Adrenal gland (tissue), 19 donors: ENCODE results near the gene IFNL3. TPM values are rescaled to one million over a fixed set of nuclear protein-coding genes. Genes with fewer than 3 reads are reported as not detected.
"Not testable (repeated sequence)": the region's sequence is repeated elsewhere in the genome, so short reads cannot be mapped to it uniquely, and the experiment has no call there.

Experiments used
- DNase-seq, 7 donors: peaks; one replicate each; pipeline ENCODE4 v3.0.0-alpha.2; 2019 to 2020
- H3K27ac ChIP-seq, 5 donors: fragments of 200-600 bp; sonication (generic) in 4 of 5; 1 replicate in 3 of 5; 2 replicates in 2 of 5; pipeline versions ENCODE4 v1.5.1 to v1.8.0; 2016 to 2020; ENCODE audit warnings: mild to moderate bottlenecking in 1 of 5
- H3K27me3 ChIP-seq: fragments of 200-600 bp; 2 replicates; pipeline ENCODE4 v1.8.0; 2021
- H3K36me3 ChIP-seq, 2 donors: fragments of 200-600 bp; replicated peaks in 1 of 2; 1 replicate in 1 of 2; 2 replicates in 1 of 2; pipeline versions ENCODE4 v1.5.1 to v1.8.0; 2018 to 2022
- H3K4me1 ChIP-seq, 2 donors: fragments of 200-600 bp; replicated peaks in 1 of 2; 1 replicate in 1 of 2; 2 replicates in 1 of 2; pipeline versions ENCODE4 v1.5.1 to v1.8.0; 2018 to 2021
- H3K4me3 ChIP-seq, 4 donors: fragments of 200-600 bp; sonication (generic) in 3 of 4; one replicate each; pipeline ENCODE4 v1.5.1; 2016 to 2018
- H3K9me3 ChIP-seq, 3 donors: fragments of 200-600 bp; sonication (generic) in 1 of 3; replicated peaks in 1 of 3; 1 replicate in 2 of 3; 2 replicates in 1 of 3; pipeline versions ENCODE4 v1.5.1 to v1.8.0; 2016 to 2021
- POLR2A ChIP-seq, 2 donors: fragments of 450-650 bp; IDR thresholded peaks; one replicate each; pipeline ENCODE4 v1.6.1; 2017; ENCODE audit warnings: antibody characterized with exemption in 2 of 2, mild to moderate bottlenecking in 2 of 2, moderate library complexity in 1 of 2
- WGBS, 4 donors: extraction: QIAGEN DNeasy Blood & Tissue Kit in 2 of 4; methylation state at CpG; one replicate each; pipeline versions ENCODE4 v1.1.5 to v1.1.7; 2013 to 2017; 5-methylcytosine and 5-hydroxymethylcytosine counted together
- intact Hi-C, 2 donors: fragments of 100-400 bp; cut with DNase I; formaldehyde crosslinking; loops; one replicate each; pipeline versions ENCODE4 v1.14.1 to v1.15.0; 2022 to 2023
- long read RNA-seq, 10 donors: library from polyadenylated mRNA in 3 of 10; unstranded in 2 of 10; stranded (forward) in 1 of 10; transcript quantifications; one replicate each; pipeline ENCODE4 v2.0.0 and lab custom pipeline, GENCODE V29; 2021 to 2026
- polyA plus RNA-seq, 3 donors: library from polyadenylated mRNA; stranded (reverse); fragments of 200-250 nt in 2 of 3; fragments of 350-450 nt in 1 of 3; fragmentation: Illumina TruSeq in 1 of 3; extraction: RNeasy Lipid Tissue Mini Kit (QIAGEN cat#74804) in 1 of 3; gene quantifications; one replicate each; pipeline ENCODE4 v1.2.3, GENCODE V29; 2013 to 2014
- total RNA-seq, 9 donors: library from RNA; depleted of rRNA in 4 of 9; stranded (reverse); fragments of >200 nt in 4 of 9; fragments of 120-200 nt in 1 of 9; fragmentation: NEBNext Ultra II Directional in 1 of 9; extraction: Animal tissue kit (Norgen Biotek cat#: 25700) in 1 of 9; gene quantifications; one replicate each; pipeline versions ENCODE4 v1.1.0 to v1.2.4, GENCODE V29; 2013 to 2023
- TF ChIP-seq, protein P1 (sequence below), 6 experiments: fragments of 450-650 bp in 4 of 6; fragments of 200-600 bp in 2 of 6; sonication (generic) in 1 of 6; IDR thresholded peaks; 1 replicate in 5 of 6; 2 replicates in 1 of 6; pipeline versions ENCODE4 v1.5.1 to v1.8.0; 2016 to 2021; ENCODE audit warnings: antibody characterized with exemption in 6 of 6, mild to moderate bottlenecking in 2 of 6, moderate library complexity in 1 of 6
- donor health status: healthy with polysubstance abuse.
- donor health status: Bipolar disorder and iron deficiency.
- donor health status: DM: yes; HTN: yes; CAD: no.
- donor health status: DM: no; HTN: no; CAD: no.
- donor health status: DM: no; HTN: no; CAD: no.
- donor health status: DM: yes; HTN: yes; CAD: no.

Gene IFNL3
- total RNA-seq (not detected), polyA plus RNA-seq (not detected)
- long read RNA-seq, donor 1: 0 reads
- long read RNA-seq, donor 2: 0 reads
- long read RNA-seq, donor 3: 0 reads
- long read RNA-seq, donor 4: 0 reads
- long read RNA-seq, donor 5: 0 reads
- long read RNA-seq, donor 6: 0 reads
- long read RNA-seq, donor 7: 0 reads
- long read RNA-seq, donor 8: 0 reads
- long read RNA-seq, donor 9: 0 reads
- long read RNA-seq, donor 10: 0 reads

DNA sequence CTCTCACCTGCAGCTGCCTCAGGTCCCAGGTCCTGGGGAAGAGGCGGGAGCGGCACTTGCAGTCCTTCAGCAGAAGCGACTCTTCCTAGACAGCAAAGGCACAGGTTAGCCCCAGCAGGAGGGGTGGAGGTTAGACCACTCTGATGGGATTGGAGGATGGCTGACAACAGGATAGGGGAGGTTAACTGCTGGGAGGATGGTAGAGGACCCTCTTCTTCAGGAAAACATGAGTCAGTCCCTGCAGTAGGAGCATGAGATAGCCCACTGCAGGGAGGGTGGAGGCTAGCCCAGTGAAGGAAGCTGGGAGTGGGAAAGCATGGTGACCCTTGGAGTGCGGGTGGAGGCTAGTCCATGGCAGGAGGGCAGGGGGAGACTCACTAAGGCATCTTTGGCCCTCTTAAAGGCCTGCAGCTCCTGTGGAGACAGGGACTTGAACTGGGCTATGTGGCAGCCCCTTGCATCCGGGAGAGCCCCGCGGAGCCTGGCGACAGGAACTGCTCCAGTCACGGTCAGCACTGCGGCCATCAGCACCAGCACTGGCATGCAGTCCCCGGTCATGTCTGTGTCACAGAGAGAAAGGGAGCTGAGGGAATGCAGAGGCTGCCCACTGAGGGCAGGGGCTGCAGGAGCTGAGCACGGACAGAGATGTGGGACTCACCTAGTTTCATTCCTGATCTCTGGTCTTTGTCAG, at the start of gene IFNL3:
TSS of gene IFNL3 (minus strand) at position 597 of the 691 bp plus-strand sequence. CDS start at position 558, 39 bp downstream.
- 79 to 91% (median 86%) methylated on average over 7 to 11 of the region's 12 CpGs for WGBS, 4 donors

GRCh38 chr19:39293394-39293793, 48.6 kb upstream of the IFNL3 start:
- TF ChIP-seq POLR2A (IDR thresholded peaks at IDR 0.05): no peak
- TF ChIP-seq, protein P1, sequence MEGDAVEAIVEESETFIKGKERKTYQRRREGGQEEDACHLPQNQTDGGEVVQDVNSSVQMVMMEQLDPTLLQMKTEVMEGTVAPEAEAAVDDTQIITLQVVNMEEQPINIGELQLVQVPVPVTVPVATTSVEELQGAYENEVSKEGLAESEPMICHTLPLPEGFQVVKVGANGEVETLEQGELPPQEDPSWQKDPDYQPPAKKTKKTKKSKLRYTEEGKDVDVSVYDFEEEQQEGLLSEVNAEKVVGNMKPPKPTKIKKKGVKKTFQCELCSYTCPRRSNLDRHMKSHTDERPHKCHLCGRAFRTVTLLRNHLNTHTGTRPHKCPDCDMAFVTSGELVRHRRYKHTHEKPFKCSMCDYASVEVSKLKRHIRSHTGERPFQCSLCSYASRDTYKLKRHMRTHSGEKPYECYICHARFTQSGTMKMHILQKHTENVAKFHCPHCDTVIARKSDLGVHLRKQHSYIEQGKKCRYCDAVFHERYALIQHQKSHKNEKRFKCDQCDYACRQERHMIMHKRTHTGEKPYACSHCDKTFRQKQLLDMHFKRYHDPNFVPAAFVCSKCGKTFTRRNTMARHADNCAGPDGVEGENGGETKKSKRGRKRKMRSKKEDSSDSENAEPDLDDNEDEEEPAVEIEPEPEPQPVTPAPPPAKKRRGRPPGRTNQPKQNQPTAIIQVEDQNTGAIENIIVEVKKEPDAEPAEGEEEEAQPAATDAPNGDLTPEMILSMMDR (IDR thresholded peaks at IDR 0.05): no peak
- Histone ChIP-seq H3K27ac (no peak overlapping the region), H3K4me3 (no peak overlapping the region), H3K4me1 (no peaks in the 10 kb centered on the region), H3K36me3 (no peaks in the 10 kb centered on the region), H3K27me3 (peaks cover 4% of the 10 kb centered on the region), H3K9me3 (no peaks in the 10 kb centered on the region)
- WGBS, 4 donors: 71 to 82% (median 78%) methylated on average over 4 of the region's 4 CpGs
- DNase-seq: no peak
- intact Hi-C loops: no loop called here

More for the DNA sequence above, at the start of gene IFNL3:
- DNase-seq, H3K9me3 ChIP-seq, H3K4me3 ChIP-seq, intact Hi-C loops, H3K36me3 ChIP-seq, H3K27ac ChIP-seq, H3K4me1 ChIP-seq: not testable (repeated sequence)
- peaks cover 22% of the 10 kb centered on the region for H3K27me3 ChIP-seq

DNA sequence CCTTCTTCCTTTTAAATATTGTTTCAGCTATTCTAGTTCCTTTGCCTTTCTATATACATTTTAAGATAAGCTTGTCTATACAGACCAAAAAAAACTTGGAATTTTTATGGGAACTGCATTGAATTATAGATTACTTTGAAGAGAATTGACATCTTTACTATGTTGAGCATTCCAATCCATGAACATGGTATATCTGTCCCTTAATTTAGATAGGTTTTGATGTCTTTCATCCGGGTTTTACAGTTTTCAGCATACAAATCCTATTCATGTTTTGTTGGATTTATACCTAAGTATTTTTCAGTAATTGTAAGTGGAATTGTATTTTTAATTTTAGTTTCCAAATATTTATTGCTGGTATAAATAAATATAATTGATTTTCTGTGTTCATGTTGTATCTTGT, 39.2 kb upstream of the IFNL3 start:
- 79 to 90% (median 83%) methylated on average over 1 of the region's 1 CpG for WGBS, 4 donors
- no peaks in the 10 kb centered on the region for H3K27me3 ChIP-seq
- H3K36me3 ChIP-seq: no peaks in the 10 kb centered on the region
- no peak overlapping the region for H3K4me3 ChIP-seq
- TF ChIP-seq, protein P1 (IDR thresholded peaks at IDR 0.05): no peak
- TF ChIP-seq POLR2A (IDR thresholded peaks at IDR 0.05): no peak
- no peak overlapping the region for H3K27ac ChIP-seq
- intact Hi-C loops: no loop called here
- DNase-seq: no peak
- H3K4me1 ChIP-seq: no peaks in the 10 kb centered on the region
- no peaks in the 10 kb centered on the region for H3K9me3 ChIP-seq

GRCh38 chr19:39282021-39282420, 37.2 kb upstream of the IFNL3 start:
- H3K9me3 ChIP-seq: no peaks in the 10 kb centered on the region
- DNase-seq: no peak
- H3K36me3 ChIP-seq: no peaks in the 10 kb centered on the region
- intact Hi-C loops: no loop called here
- no peak overlapping the region for H3K27ac ChIP-seq
- WGBS, 4 donors: 36 to 67% (median 56%) methylated on average over 1 of the region's 1 CpG
- no peaks in the 10 kb centered on the region for H3K4me1 ChIP-seq
- no peak for TF ChIP-seq POLR2A (IDR thresholded peaks at IDR 0.05)
- TF ChIP-seq, protein P1 (IDR thresholded peaks at IDR 0.05): no peak
- H3K27me3 ChIP-seq: no peaks in the 10 kb centered on the region
- H3K4me3 ChIP-seq: no peak overlapping the region
